ENCODE results near the gene WASHC2A.
"Not testable (repeated sequence)": the region's sequence is repeated elsewhere in the genome, so short reads cannot be mapped to it uniquely, and the experiment has no call there.

WASHC2A gene

GRCh38 chr10:50127770-50128292, 60.1 kb downstream of the WASHC2A start:
- DNase-seq (ENCODE audit: extremely low spot score); POLR2A ChIA-PET; CTCF ChIA-PET: not testable (repeated sequence)

DNA sequence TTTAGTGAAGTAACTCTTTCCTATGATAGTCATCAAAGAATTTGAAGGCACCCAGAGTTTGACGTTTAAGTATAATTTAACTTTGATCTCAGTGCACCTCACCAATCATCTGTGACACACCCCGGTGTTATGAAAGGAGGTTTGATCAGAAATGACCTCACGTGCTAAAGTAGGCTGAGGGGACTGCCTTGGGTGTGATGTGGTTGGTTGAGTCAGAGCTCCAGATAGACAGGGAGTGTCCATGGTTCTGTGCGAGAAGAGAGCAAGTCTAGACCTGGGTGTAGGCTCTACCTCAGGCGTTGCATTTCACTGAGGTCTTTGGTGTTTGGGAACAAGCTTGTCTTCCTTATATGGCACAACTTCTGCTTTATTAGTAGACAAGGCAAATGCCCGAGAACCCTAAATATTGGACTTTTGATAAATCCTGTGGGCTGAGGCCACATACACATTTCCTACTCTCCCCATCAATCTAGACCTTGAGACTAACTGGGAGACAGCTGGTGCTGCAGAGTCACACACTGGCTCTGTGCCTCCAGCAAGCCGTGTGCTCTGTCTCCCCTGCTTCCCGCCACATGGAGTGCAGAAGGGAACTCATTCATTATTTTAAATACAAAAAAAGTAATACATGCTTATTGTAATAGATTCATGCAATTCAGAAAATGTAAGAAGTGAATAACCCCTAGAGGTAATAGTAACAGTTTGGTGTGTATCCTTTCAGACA, 63.7 kb downstream of the WASHC2A start:
- CTCF ChIA-PET; POLR2A ChIA-PET; DNase-seq (ENCODE audit: extremely low spot score): not testable (repeated sequence)

DNA sequence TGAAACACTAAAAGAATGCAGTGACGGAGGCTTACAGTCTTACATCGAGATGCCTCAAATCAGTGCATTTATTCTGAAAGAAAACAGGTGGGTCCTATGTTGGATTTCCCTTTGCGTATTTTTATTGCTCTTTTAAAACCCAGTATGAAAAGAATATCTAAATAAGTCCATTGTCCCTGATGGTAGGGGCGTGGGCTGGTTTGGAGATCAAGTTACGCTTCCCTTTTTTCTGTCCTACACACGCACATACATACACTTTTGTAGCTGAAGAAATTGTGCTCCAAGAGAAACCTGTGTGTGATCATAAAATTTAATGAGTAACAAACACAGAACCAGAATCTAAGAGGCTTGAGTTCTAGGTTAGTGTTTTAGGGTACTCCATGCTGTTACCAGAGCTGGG, 64.6 kb downstream of the WASHC2A start:
- POLR2A ChIA-PET; CTCF ChIA-PET; DNase-seq (ENCODE audit: extremely low spot score): not testable (repeated sequence)

- CTCF ChIA-PET; POLR2A ChIA-PET; DNase-seq (ENCODE audit: extremely low spot score): not testable (repeated sequence)
Measured at GRCh38 chr10:50132841-50133240, 65.1 kb downstream of the WASHC2A start.

DNA sequence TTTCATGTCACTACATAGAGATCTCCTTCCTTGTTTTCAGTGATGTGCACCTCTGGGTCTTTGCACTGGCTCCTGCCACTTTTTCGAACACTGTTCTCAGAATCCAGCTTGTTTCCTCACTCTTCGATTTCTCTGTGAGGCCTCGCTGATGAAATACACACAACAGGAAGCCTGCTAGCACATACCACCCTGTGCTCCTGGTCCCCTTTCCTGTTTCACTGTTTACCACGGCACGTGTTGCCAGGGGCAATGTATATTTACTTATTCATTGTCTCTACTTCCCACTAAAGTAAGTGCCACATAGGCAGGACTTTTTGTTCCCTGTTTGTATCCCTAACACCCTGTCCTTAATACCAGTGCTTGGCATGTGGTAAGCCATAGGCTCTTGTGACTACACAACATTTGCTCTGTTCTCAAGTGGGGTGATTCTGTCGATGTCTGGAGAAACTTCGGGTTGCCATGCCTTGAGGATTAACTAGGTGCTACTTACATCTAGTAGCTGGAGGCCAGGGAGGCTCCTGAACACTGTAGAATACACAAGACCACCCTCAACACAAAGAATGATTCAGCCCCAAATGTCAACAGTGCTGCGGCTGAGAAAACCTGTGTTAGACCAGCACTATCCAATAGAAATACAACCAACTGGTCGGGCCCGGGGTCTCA, 75.9 kb downstream of the WASHC2A start:
- CTCF ChIA-PET; POLR2A ChIA-PET; DNase-seq (ENCODE audit: extremely low spot score): not testable (repeated sequence)

GRCh38 chr10:50145575-50145974, 77.8 kb downstream of the WASHC2A start:
- DNase-seq (ENCODE audit: extremely low spot score); CTCF ChIA-PET; POLR2A ChIA-PET: not testable (repeated sequence)

- no peak for DNase-seq (ENCODE audit: extremely low spot score)
- ChIA-PET POLR2A (no interaction called here), CTCF (no interaction called here)
- no peak for TF ChIP-seq ELF4 (IDR thresholded peaks at IDR 0.05)
- TF ChIP-seq CTBP1 (IDR thresholded peaks at IDR 0.05; ENCODE audit: borderline replicate concordance): no peak
- no peak for TF ChIP-seq FOXM1 (IDR thresholded peaks at IDR 0.05; ENCODE audit: borderline replicate concordance)
- TF ChIP-seq, protein P1, sequence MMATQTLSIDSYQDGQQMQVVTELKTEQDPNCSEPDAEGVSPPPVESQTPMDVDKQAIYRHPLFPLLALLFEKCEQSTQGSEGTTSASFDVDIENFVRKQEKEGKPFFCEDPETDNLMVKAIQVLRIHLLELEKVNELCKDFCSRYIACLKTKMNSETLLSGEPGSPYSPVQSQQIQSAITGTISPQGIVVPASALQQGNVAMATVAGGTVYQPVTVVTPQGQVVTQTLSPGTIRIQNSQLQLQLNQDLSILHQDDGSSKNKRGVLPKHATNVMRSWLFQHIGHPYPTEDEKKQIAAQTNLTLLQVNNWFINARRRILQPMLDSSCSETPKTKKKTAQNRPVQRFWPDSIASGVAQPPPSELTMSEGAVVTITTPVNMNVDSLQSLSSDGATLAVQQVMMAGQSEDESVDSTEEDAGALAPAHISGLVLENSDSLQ (IDR thresholded peaks at IDR 0.05): no peak
- TF ChIP-seq HDGF (IDR thresholded peaks at IDR 0.05; ENCODE audit: borderline replicate concordance): no peak
- TF ChIP-seq NFRKB (IDR thresholded peaks at IDR 0.05): no peak
- TF ChIP-seq ZNF384 (IDR thresholded peaks at IDR 0.05): no peak
- no peak for TF ChIP-seq FOXK2 (IDR thresholded peaks at IDR 0.05)
- no peak for TF ChIP-seq ARNT (IDR thresholded peaks at IDR 0.05)
- TF ChIP-seq L3MBTL2 (conservative IDR thresholded peaks at IDR 0.05): no peak
- no peak for TF ChIP-seq SUZ12 (IDR thresholded peaks at IDR 0.05)
- TF ChIP-seq SP1 (IDR thresholded peaks at IDR 0.05): no peak
- no peak for TF ChIP-seq TARDBP (IDR thresholded peaks at IDR 0.05)
- TF ChIP-seq LEF1 (IDR thresholded peaks at IDR 0.05; ENCODE audit: borderline replicate concordance): no peak
- TF ChIP-seq BHLHE40 (IDR thresholded peaks at IDR 0.05; ENCODE audit: borderline replicate concordance): no peak
- no peak for TF ChIP-seq FOXA1 (IDR thresholded peaks at IDR 0.05)
Measured at GRCh38 chr10:50152792-50153272, 85.1 kb downstream of the WASHC2A start.

DNA sequence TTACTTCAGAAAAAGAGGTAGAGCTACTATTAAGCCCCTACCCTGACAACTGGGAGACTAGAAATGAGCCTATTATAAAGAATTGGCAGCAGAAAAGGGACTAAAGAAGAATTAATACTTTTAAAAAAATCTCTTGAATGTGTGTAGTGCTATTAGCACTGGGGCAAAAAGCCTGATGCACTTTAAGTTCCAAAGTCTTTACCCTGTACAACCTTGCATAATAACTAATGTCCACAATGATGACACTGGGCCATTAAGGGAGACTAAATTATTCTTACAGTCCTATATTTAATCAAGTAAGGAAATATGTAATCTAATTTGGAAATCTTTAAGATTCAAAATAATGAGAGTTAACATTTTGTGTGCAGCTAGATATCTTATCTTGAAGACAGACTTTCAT, 90.1 kb downstream of the WASHC2A start:
- CTCF ChIA-PET; DNase-seq (ENCODE audit: extremely low spot score); POLR2A ChIA-PET: not testable (repeated sequence)

DNA sequence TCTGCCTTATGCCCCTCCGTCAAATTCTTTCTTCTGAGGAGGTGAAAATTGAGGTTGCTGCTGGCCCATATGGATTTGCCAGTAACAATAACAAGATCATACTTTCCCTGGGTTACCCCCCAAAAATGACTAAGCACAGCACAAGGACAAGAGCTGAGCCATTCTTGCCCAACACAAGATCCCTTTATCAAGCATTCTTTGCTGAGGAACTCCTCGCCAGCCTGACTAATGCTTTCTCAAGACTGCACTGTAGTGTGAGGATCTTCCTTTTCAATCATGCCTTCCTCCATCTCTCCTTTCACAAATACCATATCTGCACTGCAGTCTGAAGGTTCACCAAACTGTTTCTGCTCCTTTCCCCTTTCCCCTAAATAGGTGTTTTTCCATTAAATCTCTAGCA, 92.1 kb downstream of the WASHC2A start:
- CTCF ChIA-PET; POLR2A ChIA-PET; DNase-seq (ENCODE audit: extremely low spot score): not testable (repeated sequence)

DNA sequence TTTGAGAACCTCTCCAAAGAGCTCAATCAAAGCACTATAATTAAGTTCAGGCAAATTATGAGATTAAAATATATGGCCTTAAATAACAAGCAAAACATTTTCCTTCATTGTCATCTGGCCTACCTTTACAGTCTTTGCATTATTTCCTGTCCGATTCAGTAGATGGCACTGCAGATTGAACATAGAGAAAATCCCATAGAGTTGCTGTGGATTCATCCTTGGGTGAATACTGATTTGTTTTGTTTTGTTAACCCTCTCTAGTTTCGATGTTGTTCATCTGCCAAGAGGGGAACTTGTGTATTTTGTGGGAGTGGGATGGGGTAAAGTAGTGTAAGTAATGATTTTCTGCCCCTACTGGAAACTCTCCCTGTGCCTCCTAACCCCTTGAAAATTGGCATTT, 97.3 kb downstream of the WASHC2A start:
- CTCF ChIA-PET; POLR2A ChIA-PET; DNase-seq (ENCODE audit: extremely low spot score): not testable (repeated sequence)

- POLR2A ChIA-PET; DNase-seq (ENCODE audit: extremely low spot score); CTCF ChIA-PET: not testable (repeated sequence)
Measured at GRCh38 chr10:50167833-50168232, 100.1 kb downstream of the WASHC2A start.

DNA sequence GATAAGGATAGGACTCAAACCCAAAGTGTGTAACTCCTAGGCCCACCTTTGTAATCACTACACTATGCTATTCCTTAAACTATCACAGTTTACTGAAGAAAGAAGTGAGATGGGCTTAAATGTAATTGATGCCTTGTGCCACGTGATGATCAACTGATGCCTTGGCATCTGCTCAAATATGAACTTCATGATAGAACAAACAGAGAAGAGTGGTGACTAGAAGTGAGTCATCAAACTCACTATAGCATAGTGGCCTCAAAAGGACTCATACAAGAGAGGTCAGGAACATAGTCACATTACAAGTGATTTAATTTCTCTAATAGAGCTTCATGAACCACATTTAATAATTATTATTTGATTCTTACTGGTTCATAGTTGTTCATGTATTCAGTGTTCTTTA, 101.8 kb downstream of the WASHC2A start:
- CTCF ChIA-PET; POLR2A ChIA-PET; DNase-seq (ENCODE audit: extremely low spot score): not testable (repeated sequence)

- DNase-seq (ENCODE audit: extremely low spot score); POLR2A ChIA-PET; CTCF ChIA-PET: not testable (repeated sequence)
Measured at GRCh38 chr10:50174788-50175525, 107.2 kb downstream of the WASHC2A start.
